B cell (primary cell): ENCODE measurements around the gene CNTNAP2. TPM values are rescaled to one million over a fixed set of nuclear protein-coding genes. Genes with fewer than 3 reads are reported as not detected.

Source experiments
- ATAC-seq: fragments of 200-7000 bp; cut with Tn5 transposase; one replicate; pipeline ENCODE4 v1.10.0; 2021; ENCODE audit warnings: low read depth, mild to moderate bottlenecking, moderate number of reproducible peaks, moderate library complexity
- CTCF ChIA-PET: fragments of 350-600 bp; sonication (Branson Sonifier 250); formaldehyde crosslinking; loops from one replicate; lab custom pipeline; 2021; ENCODE audit warnings: antibody characterized with exemption, inconsistent platforms; lab: Charles Lee
- POLR2A ChIA-PET: fragments of 350-600 bp; sonication (Branson Sonifier 250); formaldehyde crosslinking; loops from one replicate; lab custom pipeline; 2021; ENCODE audit warnings: antibody characterized with exemption; lab: Charles Lee
- DNase-seq: peaks from one replicate; pipeline ENCODE4 v3.0.0; 2013
- H2AFZ ChIP-seq: 2 replicates; pipeline ENCODE4 v1.6.1; 2012; ENCODE audit warnings: mild to moderate bottlenecking, low read depth, low read length; ENCODE audit not compliant: insufficient read depth, poor library complexity, severe bottlenecking
- H3K27ac ChIP-seq, 2 donors: 1 replicate in 1 of 2; 2 replicates in 1 of 2; pipeline ENCODE4 v1.5.1; 2012 to 2013; ENCODE audit warnings: low read length in 2 of 2, mild to moderate bottlenecking in 2 of 2, moderate library complexity in 1 of 2
- H3K27me3 ChIP-seq, 4 experiments: fragments of 200-600 bp in 1 of 4; sonication (generic) in 1 of 4; replicated peaks in 1 of 4; 1 replicate in 2 of 4; 2 replicates in 2 of 4; pipeline versions ENCODE4 v1.6.1 to v1.7.0; 2013 to 2016; ENCODE audit warnings: low read length in 3 of 4, mild to moderate bottlenecking in 2 of 4, mixed read lengths in 1 of 4, moderate library complexity in 1 of 4; ENCODE audit not compliant: insufficient read depth in 4 of 4, control insufficient read depth in 3 of 4; ENCODE audit errors: control extremely low read depth in 1 of 4
- H3K36me3 ChIP-seq, 2 experiments: replicated peaks in 1 of 2; 1 replicate in 1 of 2; 2 replicates in 1 of 2; pipeline versions ENCODE4 v1.6.1 to v1.7.1; 2013; ENCODE audit warnings: low read length in 1 of 2; ENCODE audit not compliant: insufficient read depth in 2 of 2, control insufficient read depth in 1 of 2; ENCODE audit errors: control extremely low read depth in 1 of 2, extremely low read depth in 1 of 2
- H3K4me1 ChIP-seq, 2 donors: fragments of 200-600 bp in 1 of 2; sonication (generic) in 1 of 2; 1 replicate in 1 of 2; 2 replicates in 1 of 2; pipeline versions ENCODE4 v1.5.1 to v1.6.1; 2013 to 2017; ENCODE audit warnings: low read length in 2 of 2; ENCODE audit not compliant: control insufficient read depth in 2 of 2, insufficient read depth in 2 of 2
- H3K4me2 ChIP-seq: replicated peaks from 2 replicates; pipeline ENCODE3; 2012; ENCODE audit warnings: mild to moderate bottlenecking, low read depth, low read length; ENCODE audit not compliant: poor library complexity, severe bottlenecking
- H3K4me3 ChIP-seq, 5 experiments: fragments of 200-600 bp in 1 of 5; sonication (generic) in 1 of 5; 1 replicate in 3 of 5; 2 replicates in 2 of 5; pipeline versions ENCODE4 v1.5.1 to v1.7.0; 2011 to 2016; ENCODE audit warnings: low read length in 4 of 5, mild to moderate bottlenecking in 4 of 5, low read depth in 2 of 5, control low read depth in 1 of 5, moderate library complexity in 1 of 5; ENCODE audit not compliant: insufficient read depth in 1 of 5; ENCODE audit errors: control extremely low read depth in 1 of 5, extremely low read depth in 1 of 5
- H3K79me2 ChIP-seq: fragments of 200-600 bp; sonication (generic); one replicate; pipeline ENCODE4 v1.6.0; 2016; ENCODE audit warnings: low read length; ENCODE audit not compliant: control insufficient read depth, insufficient read depth
- H3K9ac ChIP-seq: fragments of 200-600 bp; sonication (generic); 2 replicates; pipeline ENCODE4 v1.6.1; 2017; ENCODE audit warnings: mild to moderate bottlenecking, low read length, moderate library complexity
- H3K9me3 ChIP-seq, 3 donors: one replicate each; pipeline versions ENCODE4 v1.6.1 to v1.7.1; 2013; ENCODE audit warnings: low read length in 2 of 3; ENCODE audit not compliant: control insufficient read depth in 2 of 3, insufficient read depth in 1 of 3; ENCODE audit errors: control extremely low read depth in 1 of 3
- H4K20me1 ChIP-seq: 2 replicates; pipeline ENCODE4 v1.6.0; 2012; ENCODE audit warnings: mild to moderate bottlenecking, low read length; ENCODE audit not compliant: insufficient read depth, control insufficient read depth, poor library complexity, severe bottlenecking
- H3K27ac Mint-ChIP-seq: one replicate; pipeline ENCODE4 v1.8.0; 2021; ENCODE audit warnings: mixed read lengths
- H3K27me3 Mint-ChIP-seq: one replicate; pipeline ENCODE4 v1.8.0; 2021; ENCODE audit warnings: mixed read lengths
- H3K4me1 Mint-ChIP-seq: one replicate; pipeline ENCODE4 v1.8.0; 2021; ENCODE audit warnings: mixed read lengths
- H3K4me3 Mint-ChIP-seq: one replicate; pipeline ENCODE4 v1.8.0; 2021; ENCODE audit warnings: mixed read lengths
- H3K9me3 Mint-ChIP-seq: one replicate; pipeline ENCODE4 v1.8.0; 2022; ENCODE audit warnings: mixed read lengths; ENCODE audit not compliant: insufficient read depth
- CTCF ChIP-seq: fragments of 200-600 bp; IDR thresholded peaks from one replicate; pipeline ENCODE4 v1.8.0; 2022; ENCODE audit warnings: antibody characterized with exemption, mild to moderate bottlenecking
- EZH2 ChIP-seq: IDR thresholded peaks from 2 replicates; pipeline ENCODE4 v1.6.1; 2012; ENCODE audit warnings: borderline replicate concordance, low read depth, mild to moderate bottlenecking, moderate library complexity, low read length; ENCODE audit not compliant: insufficient read depth, poor library complexity, severe bottlenecking
- WGBS: methylation state at CpG from one replicate; pipeline ENCODE4 v1.1.5; 2013; ENCODE audit warnings: missing lambda C conversion rate; ENCODE audit not compliant: insufficient coverage; 5-methylcytosine and 5-hydroxymethylcytosine counted together
- intact Hi-C: fragments of 100-400 bp; cut with micrococcal nuclease; formaldehyde crosslinking; loops from one replicate; pipeline ENCODE4 v1.10.0; 2022
- polyA plus RNA-seq: library from polyadenylated mRNA; depleted of rRNA; stranded (reverse); fragments of >200 nt; gene quantifications from 2 replicates; pipeline ENCODE4 v1.2.3, GENCODE V29; 2012
- total RNA-seq, 2 donors: library from RNA; stranded (reverse); fragments of 120-200 nt in 1 of 2; gene quantifications; 1 replicate in 1 of 2; 2 replicates in 1 of 2; pipeline versions ENCODE4 v1.2.3 to v1.2.4, GENCODE V29; 2013 to 2022

The CNTNAP2 gene
- total and polyA plus RNA-seq, 2 donors (not counting 1 experiment from before 2014, with no cell fraction given) = 7.4 to 16.6 TPM

- no peak overlapping the region for H3K27ac Mint-ChIP-seq
- H3K9me3 Mint-ChIP-seq = no peaks in the 10 kb centered on the region
- H3K4me3 Mint-ChIP-seq = no peak overlapping the region
- Histone ChIP-seq H3K4me2 (no peak overlapping the region), H3K36me3 (no peaks in the 10 kb centered on the region), H4K20me1 (no peaks in the 10 kb centered on the region), H3K79me2 (no peaks in the 10 kb centered on the region), H2AFZ (no peak overlapping the region), H3K9ac (no peak overlapping the region), H3K27me3 (no peaks in the 10 kb centered on the region), H3K9me3 (no peaks in the 10 kb centered on the region), H3K27ac (no peak overlapping the region), H3K4me1 (no peaks in the 10 kb centered on the region), H3K4me3 (no peak overlapping the region)
- ATAC-seq (no peak), DNase-seq (no peak)
- no peak for TF ChIP-seq CTCF
- no peak for TF ChIP-seq EZH2
- CTCF ChIA-PET = no interaction called here
- POLR2A ChIA-PET = no interaction called here
- intact Hi-C loops = no loop called here
- no CpG with 5 or more reads among the region's 4 CpGs for WGBS
- no peaks in the 10 kb centered on the region for H3K4me1 Mint-ChIP-seq
- H3K27me3 Mint-ChIP-seq = no peaks in the 10 kb centered on the region
These were observed 745.1 kb downstream of the CNTNAP2 start for GRCh38 chr7:146861701-146862100.

GRCh38 chr7:146862415-146862814, 745.8 kb downstream of the CNTNAP2 start:
- no peak overlapping the region for H3K9ac ChIP-seq
- no peak overlapping the region for H3K27ac ChIP-seq
- no peak overlapping the region for H3K4me2 ChIP-seq
- Mint-ChIP-seq H3K4me3 (no peak overlapping the region), H3K27me3 (no peaks in the 10 kb centered on the region), H3K9me3 (peaks cover 2% of the 10 kb centered on the region), H3K4me1 (no peaks in the 10 kb centered on the region), H3K27ac (no peak overlapping the region)
- H3K9me3 ChIP-seq = no peaks in the 10 kb centered on the region
- no peak overlapping the region for H3K4me3 ChIP-seq
- no peaks in the 10 kb centered on the region for H3K4me1 ChIP-seq
- CTCF ChIA-PET = no interaction called here
- H2AFZ ChIP-seq = no peak overlapping the region
- ATAC-seq = no peak
- intact Hi-C loops = no loop called here
- POLR2A ChIA-PET = no interaction called here
- no CpG with 5 or more reads among the region's 2 CpGs for WGBS
- H4K20me1 ChIP-seq = no peaks in the 10 kb centered on the region
- H3K27me3 ChIP-seq = no peaks in the 10 kb centered on the region
- TF ChIP-seq CTCF (no peak), EZH2 (no peak)
- H3K36me3 ChIP-seq = no peaks in the 10 kb centered on the region
- H3K79me2 ChIP-seq = no peaks in the 10 kb centered on the region
- DNase-seq = no peak
